ENCODE measurements around the gene PARM1.

The PARM1 gene

DNA sequence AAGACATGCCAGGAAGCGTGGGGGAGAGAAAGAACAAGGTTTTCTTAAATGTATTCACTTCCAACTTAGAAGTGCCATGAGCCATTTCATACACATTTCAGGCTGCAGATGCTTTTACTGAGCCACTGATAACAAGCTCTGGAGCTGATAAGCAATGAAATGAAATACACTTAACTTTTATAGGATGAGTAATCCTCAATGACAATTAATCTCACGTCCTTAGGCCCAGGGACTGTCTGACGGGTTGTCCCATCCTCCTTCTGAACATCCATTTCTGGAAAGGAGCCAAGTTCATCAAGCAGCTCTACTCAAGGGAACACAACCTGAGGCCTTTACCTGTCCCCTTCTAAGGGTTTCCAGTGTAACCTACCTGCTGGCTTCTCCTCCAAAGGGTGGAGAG, 121.2 kb downstream of the PARM1 start:
- H3K4me3 ChIP-seq (ENCODE audit: low read length) = no peak overlapping the region
- no peaks in the 10 kb centered on the region for H3K4me1 ChIP-seq (ENCODE audit: control insufficient read depth, insufficient read depth, low read length)
- H3K36me3 ChIP-seq (ENCODE audit: control insufficient read depth, insufficient read depth, low read length, severe bottlenecking) = peaks cover 2% of the 10 kb centered on the region
- DNase-seq (ENCODE audit: low read depth) = no peak
- H3K9ac ChIP-seq (ENCODE audit: low read length) = no peak overlapping the region
- H3K9me3 ChIP-seq (ENCODE audit: control insufficient read depth, low read length) = no peaks in the 10 kb centered on the region
- H3K27me3 ChIP-seq (replicated peaks; ENCODE audit: control insufficient read depth, insufficient read depth, low read length) = no peaks in the 10 kb centered on the region

DNA sequence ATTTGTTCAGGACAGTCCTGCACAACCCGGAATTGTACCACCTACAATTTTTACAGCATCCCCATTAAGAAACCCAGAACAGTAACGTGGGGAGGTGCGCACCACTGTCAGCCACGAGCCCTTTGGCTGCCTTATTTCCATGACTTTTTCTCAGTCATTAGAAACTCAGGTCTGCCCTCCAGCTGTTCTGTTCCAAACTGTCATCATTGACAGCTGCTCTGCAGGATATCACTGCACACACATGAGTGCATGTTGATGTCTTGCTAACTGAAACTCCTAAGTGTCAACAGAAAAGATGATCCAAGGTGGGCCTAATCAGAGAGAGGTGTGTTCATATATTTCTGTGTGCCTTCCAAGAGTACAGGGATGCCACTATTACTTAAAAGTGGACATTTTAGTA, 123.4 kb downstream of the PARM1 start:
- no peaks in the 10 kb centered on the region for H3K4me1 ChIP-seq (ENCODE audit: control insufficient read depth, insufficient read depth, low read length)
- no peak overlapping the region for H3K9ac ChIP-seq (ENCODE audit: low read length)
- H3K36me3 ChIP-seq (ENCODE audit: control insufficient read depth, insufficient read depth, low read length, severe bottlenecking) = no peaks in the 10 kb centered on the region
- H3K27me3 ChIP-seq (replicated peaks; ENCODE audit: control insufficient read depth, insufficient read depth, low read length) = no peaks in the 10 kb centered on the region
- DNase-seq (ENCODE audit: low read depth) = no peak
- no peak overlapping the region for H3K4me3 ChIP-seq (ENCODE audit: low read length)
- H3K9me3 ChIP-seq (ENCODE audit: control insufficient read depth, low read length) = no peaks in the 10 kb centered on the region

- Histone ChIP-seq H3K27me3 (replicated peaks; ENCODE audit: control insufficient read depth, insufficient read depth, low read length) (no peaks in the 10 kb centered on the region), H3K9ac (ENCODE audit: low read length) (no peak overlapping the region), H3K36me3 (ENCODE audit: control insufficient read depth, insufficient read depth, low read length, severe bottlenecking) (no peaks in the 10 kb centered on the region), H3K9me3 (ENCODE audit: control insufficient read depth, low read length) (no peaks in the 10 kb centered on the region), H3K4me3 (ENCODE audit: low read length) (no peak overlapping the region), H3K4me1 (ENCODE audit: control insufficient read depth, insufficient read depth, low read length) (no peaks in the 10 kb centered on the region)
- DNase-seq (ENCODE audit: low read depth) = no peak
These were observed 124.5 kb downstream of the PARM1 start for GRCh38 chr4:75057369-75057768.

GRCh38 chr4:75058486-75058885, 125.6 kb downstream of the PARM1 start:
- no peaks in the 10 kb centered on the region for H3K4me1 ChIP-seq (ENCODE audit: control insufficient read depth, insufficient read depth, low read length)
- no peaks in the 10 kb centered on the region for H3K9me3 ChIP-seq (ENCODE audit: control insufficient read depth, low read length)
- DNase-seq (ENCODE audit: low read depth) = no peak
- H3K9ac ChIP-seq (ENCODE audit: low read length) = no peak overlapping the region
- H3K36me3 ChIP-seq (ENCODE audit: control insufficient read depth, insufficient read depth, low read length, severe bottlenecking) = no peaks in the 10 kb centered on the region
- H3K27me3 ChIP-seq (replicated peaks; ENCODE audit: control insufficient read depth, insufficient read depth, low read length) = no peaks in the 10 kb centered on the region
- H3K4me3 ChIP-seq (ENCODE audit: low read length) = no peak overlapping the region

DNA sequence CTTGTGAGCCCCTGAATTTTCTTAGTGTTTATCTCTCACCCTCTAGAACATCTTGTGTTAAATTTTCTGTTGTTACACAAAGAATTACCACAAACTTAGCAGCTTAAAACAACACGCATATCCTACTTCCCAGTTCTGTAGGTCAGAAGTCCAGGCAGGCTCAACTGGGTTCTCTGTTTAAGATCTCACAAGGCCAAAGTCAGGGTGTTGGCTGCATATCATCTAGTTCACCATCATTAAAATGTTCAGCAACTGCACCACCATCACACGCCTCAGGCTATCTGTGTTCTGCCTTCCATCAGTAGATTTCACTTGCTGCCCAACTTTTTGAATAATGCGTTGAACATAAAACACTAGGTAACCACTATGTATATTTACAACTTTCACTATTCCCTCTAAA, 130.5 kb downstream of the PARM1 start:
- H3K36me3 ChIP-seq (ENCODE audit: control insufficient read depth, insufficient read depth, low read length, severe bottlenecking) = no peaks in the 10 kb centered on the region
- no peaks in the 10 kb centered on the region for H3K4me1 ChIP-seq (ENCODE audit: control insufficient read depth, insufficient read depth, low read length)
- H3K9me3 ChIP-seq (ENCODE audit: control insufficient read depth, low read length) = no peaks in the 10 kb centered on the region
- H3K9ac ChIP-seq (ENCODE audit: low read length) = no peak overlapping the region
- H3K4me3 ChIP-seq (ENCODE audit: low read length) = no peak overlapping the region
- peaks cover 3% of the 10 kb centered on the region for H3K27me3 ChIP-seq (replicated peaks; ENCODE audit: control insufficient read depth, insufficient read depth, low read length)
- no peak for DNase-seq (ENCODE audit: low read depth)

DNA sequence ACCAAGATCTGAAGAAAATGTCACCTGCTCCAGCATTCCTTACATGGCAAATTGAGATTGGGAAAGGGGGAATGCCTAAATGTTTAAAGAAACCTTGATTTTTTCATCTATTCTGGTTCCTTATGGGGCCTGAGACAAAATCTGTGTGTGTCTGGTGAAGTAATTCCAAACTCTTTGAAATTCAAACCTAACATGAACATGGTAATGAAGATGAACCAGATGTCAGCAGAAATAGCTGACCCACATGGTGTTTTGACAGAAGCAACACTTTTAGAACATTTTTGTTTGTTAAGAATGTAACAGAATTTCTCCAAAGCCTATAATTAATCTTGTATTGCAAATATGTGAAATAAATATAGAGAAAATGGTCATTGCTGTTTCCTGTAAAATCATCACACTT, 133.0 kb downstream of the PARM1 start:
- no peaks in the 10 kb centered on the region for H3K9me3 ChIP-seq (ENCODE audit: control insufficient read depth, low read length)
- no peak overlapping the region for H3K9ac ChIP-seq (ENCODE audit: low read length)
- H3K4me3 ChIP-seq (ENCODE audit: low read length) = no peak overlapping the region
- no peak for DNase-seq (ENCODE audit: low read depth)
- no peaks in the 10 kb centered on the region for H3K36me3 ChIP-seq (ENCODE audit: control insufficient read depth, insufficient read depth, low read length, severe bottlenecking)
- H3K4me1 ChIP-seq (ENCODE audit: control insufficient read depth, insufficient read depth, low read length) = no peaks in the 10 kb centered on the region
- H3K27me3 ChIP-seq (replicated peaks; ENCODE audit: control insufficient read depth, insufficient read depth, low read length) = peaks cover 3% of the 10 kb centered on the region

- no peak for DNase-seq (ENCODE audit: low read depth)
- Histone ChIP-seq H3K36me3 (ENCODE audit: control insufficient read depth, insufficient read depth, low read length, severe bottlenecking) (no peaks in the 10 kb centered on the region), H3K4me1 (ENCODE audit: control insufficient read depth, insufficient read depth, low read length) (no peaks in the 10 kb centered on the region), H3K9me3 (ENCODE audit: control insufficient read depth, low read length) (no peaks in the 10 kb centered on the region), H3K9ac (ENCODE audit: low read length) (no peak overlapping the region), H3K4me3 (ENCODE audit: low read length) (no peak overlapping the region), H3K27me3 (replicated peaks; ENCODE audit: control insufficient read depth, insufficient read depth, low read length) (peaks cover 8% of the 10 kb centered on the region)
These were observed 136.7 kb downstream of the PARM1 start for GRCh38 chr4:75069493-75070074.

- Histone ChIP-seq H3K4me1 (ENCODE audit: control insufficient read depth, insufficient read depth, low read length) (no peaks in the 10 kb centered on the region), H3K27me3 (replicated peaks; ENCODE audit: control insufficient read depth, insufficient read depth, low read length) (peaks cover 4% of the 10 kb centered on the region), H3K9me3 (ENCODE audit: control insufficient read depth, low read length) (peaks cover 2% of the 10 kb centered on the region), H3K9ac (ENCODE audit: low read length) (no peak overlapping the region), H3K36me3 (ENCODE audit: control insufficient read depth, insufficient read depth, low read length, severe bottlenecking) (no peaks in the 10 kb centered on the region), H3K4me3 (ENCODE audit: low read length) (no peak overlapping the region)
- no peak for DNase-seq (ENCODE audit: low read depth)
These were observed 138.4 kb downstream of the PARM1 start for GRCh38 chr4:75071317-75071716.

DNA sequence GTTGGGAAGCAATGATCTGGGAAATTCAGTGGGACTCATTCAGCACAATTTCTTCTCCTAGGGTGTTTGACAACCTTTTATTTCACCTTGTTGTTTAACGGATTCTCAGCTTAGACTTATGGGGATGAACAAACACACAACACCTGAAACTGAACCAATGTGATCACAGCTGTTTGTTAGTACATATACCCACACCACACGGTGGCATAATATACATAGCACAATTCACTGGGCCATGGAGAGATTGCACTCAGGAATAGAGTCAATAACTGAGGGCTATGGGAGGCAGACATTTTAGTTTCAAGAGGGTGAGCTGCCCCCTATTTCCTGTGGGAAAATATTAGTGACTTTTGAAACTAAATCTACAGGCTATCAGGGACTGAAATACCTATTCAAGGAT, 148.0 kb downstream of the PARM1 start:
- Histone ChIP-seq H3K27me3 (replicated peaks; ENCODE audit: control insufficient read depth, insufficient read depth, low read length) (no peaks in the 10 kb centered on the region), H3K9ac (ENCODE audit: low read length) (no peak overlapping the region), H3K4me3 (ENCODE audit: low read length) (no peak overlapping the region), H3K9me3 (ENCODE audit: control insufficient read depth, low read length) (no peaks in the 10 kb centered on the region), H3K4me1 (ENCODE audit: control insufficient read depth, insufficient read depth, low read length) (no peaks in the 10 kb centered on the region), H3K36me3 (ENCODE audit: control insufficient read depth, insufficient read depth, low read length, severe bottlenecking) (no peaks in the 10 kb centered on the region)
- DNase-seq (ENCODE audit: low read depth) = no peak

- Histone ChIP-seq H3K36me3 (ENCODE audit: control insufficient read depth, insufficient read depth, low read length, severe bottlenecking) (no peaks in the 10 kb centered on the region), H3K4me1 (ENCODE audit: control insufficient read depth, insufficient read depth, low read length) (no peaks in the 10 kb centered on the region), H3K9ac (ENCODE audit: low read length) (no peak overlapping the region), H3K9me3 (ENCODE audit: control insufficient read depth, low read length) (no peaks in the 10 kb centered on the region), H3K27me3 (replicated peaks; ENCODE audit: control insufficient read depth, insufficient read depth, low read length) (no peaks in the 10 kb centered on the region), H3K4me3 (ENCODE audit: low read length) (no peak overlapping the region)
- no peak for DNase-seq (ENCODE audit: low read depth)
These were observed 148.6 kb downstream of the PARM1 start for GRCh38 chr4:75081561-75081960.

- Histone ChIP-seq H3K27me3 (replicated peaks; ENCODE audit: control insufficient read depth, insufficient read depth, low read length) (no peaks in the 10 kb centered on the region), H3K4me3 (ENCODE audit: low read length) (no peak overlapping the region), H3K4me1 (ENCODE audit: control insufficient read depth, insufficient read depth, low read length) (no peaks in the 10 kb centered on the region), H3K9ac (ENCODE audit: low read length) (no peak overlapping the region), H3K9me3 (ENCODE audit: control insufficient read depth, low read length) (no peaks in the 10 kb centered on the region), H3K36me3 (ENCODE audit: control insufficient read depth, insufficient read depth, low read length, severe bottlenecking) (no peaks in the 10 kb centered on the region)
- DNase-seq (ENCODE audit: low read depth) = no peak
These were observed 154.5 kb downstream of the PARM1 start for GRCh38 chr4:75087416-75087815.

GRCh38 chr4:75087865-75088264, 154.9 kb downstream of the PARM1 start:
- DNase-seq (ENCODE audit: low read depth) = no peak
- Histone ChIP-seq H3K4me3 (ENCODE audit: low read length) (no peak overlapping the region), H3K27me3 (replicated peaks; ENCODE audit: control insufficient read depth, insufficient read depth, low read length) (no peaks in the 10 kb centered on the region), H3K9me3 (ENCODE audit: control insufficient read depth, low read length) (no peaks in the 10 kb centered on the region), H3K36me3 (ENCODE audit: control insufficient read depth, insufficient read depth, low read length, severe bottlenecking) (no peaks in the 10 kb centered on the region), H3K4me1 (ENCODE audit: control insufficient read depth, insufficient read depth, low read length) (no peaks in the 10 kb centered on the region), H3K9ac (ENCODE audit: low read length) (no peak overlapping the region)

All from adipocyte (in vitro differentiated cells).